Fibroblast of pulmonary artery (primary cell): ENCODE data around the gene CD2AP.
"Not testable (repeated sequence)": the region's sequence is repeated elsewhere in the genome, so short reads cannot be mapped to it uniquely, and the experiment has no call there.

Source experiments
- DNase-seq: peaks from one replicate; pipeline ENCODE4 v3.0.0-alpha.2; 2010; ENCODE audit warnings: low read depth
- H3K4me3 ChIP-seq: replicated peaks from 2 replicates; pipeline ENCODE4 v1.5.1; 2011; ENCODE audit warnings: low read depth, mild to moderate bottlenecking, control low read depth, low read length, moderate library complexity
- TF ChIP-seq, protein P1 (sequence below): IDR thresholded peaks from 2 replicates; pipeline ENCODE4 v1.5.1; 2011; ENCODE audit warnings: mild to moderate bottlenecking, control low read depth, low read length, inconsistent platforms; ENCODE audit errors: missing control alignments

Gene CD2AP

DNA sequence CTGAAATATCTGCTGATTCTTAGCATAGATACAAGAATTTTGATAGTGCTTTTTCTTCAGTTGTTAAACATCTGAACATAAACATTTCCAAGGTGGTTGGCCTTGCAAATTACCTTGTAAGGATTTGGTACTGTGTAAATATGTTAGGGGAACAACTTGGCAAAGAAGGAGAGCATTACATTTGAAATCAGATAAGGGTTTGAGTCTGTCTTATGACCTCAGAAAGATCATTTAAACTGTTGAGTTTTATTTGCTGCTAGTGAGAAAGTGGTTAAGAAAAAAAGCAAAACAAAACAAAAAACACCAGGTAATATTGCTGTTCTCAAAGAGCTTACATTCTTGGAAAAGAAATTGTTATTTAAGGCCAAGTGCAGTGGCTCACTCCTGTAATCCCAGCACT is 56.5 kb downstream of the CD2AP start:
- TF ChIP-seq, protein P1, sequence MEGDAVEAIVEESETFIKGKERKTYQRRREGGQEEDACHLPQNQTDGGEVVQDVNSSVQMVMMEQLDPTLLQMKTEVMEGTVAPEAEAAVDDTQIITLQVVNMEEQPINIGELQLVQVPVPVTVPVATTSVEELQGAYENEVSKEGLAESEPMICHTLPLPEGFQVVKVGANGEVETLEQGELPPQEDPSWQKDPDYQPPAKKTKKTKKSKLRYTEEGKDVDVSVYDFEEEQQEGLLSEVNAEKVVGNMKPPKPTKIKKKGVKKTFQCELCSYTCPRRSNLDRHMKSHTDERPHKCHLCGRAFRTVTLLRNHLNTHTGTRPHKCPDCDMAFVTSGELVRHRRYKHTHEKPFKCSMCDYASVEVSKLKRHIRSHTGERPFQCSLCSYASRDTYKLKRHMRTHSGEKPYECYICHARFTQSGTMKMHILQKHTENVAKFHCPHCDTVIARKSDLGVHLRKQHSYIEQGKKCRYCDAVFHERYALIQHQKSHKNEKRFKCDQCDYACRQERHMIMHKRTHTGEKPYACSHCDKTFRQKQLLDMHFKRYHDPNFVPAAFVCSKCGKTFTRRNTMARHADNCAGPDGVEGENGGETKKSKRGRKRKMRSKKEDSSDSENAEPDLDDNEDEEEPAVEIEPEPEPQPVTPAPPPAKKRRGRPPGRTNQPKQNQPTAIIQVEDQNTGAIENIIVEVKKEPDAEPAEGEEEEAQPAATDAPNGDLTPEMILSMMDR, result no peak
- DNase-seq, result no peak
- no peak overlapping the region for H3K4me3 ChIP-seq

DNA sequence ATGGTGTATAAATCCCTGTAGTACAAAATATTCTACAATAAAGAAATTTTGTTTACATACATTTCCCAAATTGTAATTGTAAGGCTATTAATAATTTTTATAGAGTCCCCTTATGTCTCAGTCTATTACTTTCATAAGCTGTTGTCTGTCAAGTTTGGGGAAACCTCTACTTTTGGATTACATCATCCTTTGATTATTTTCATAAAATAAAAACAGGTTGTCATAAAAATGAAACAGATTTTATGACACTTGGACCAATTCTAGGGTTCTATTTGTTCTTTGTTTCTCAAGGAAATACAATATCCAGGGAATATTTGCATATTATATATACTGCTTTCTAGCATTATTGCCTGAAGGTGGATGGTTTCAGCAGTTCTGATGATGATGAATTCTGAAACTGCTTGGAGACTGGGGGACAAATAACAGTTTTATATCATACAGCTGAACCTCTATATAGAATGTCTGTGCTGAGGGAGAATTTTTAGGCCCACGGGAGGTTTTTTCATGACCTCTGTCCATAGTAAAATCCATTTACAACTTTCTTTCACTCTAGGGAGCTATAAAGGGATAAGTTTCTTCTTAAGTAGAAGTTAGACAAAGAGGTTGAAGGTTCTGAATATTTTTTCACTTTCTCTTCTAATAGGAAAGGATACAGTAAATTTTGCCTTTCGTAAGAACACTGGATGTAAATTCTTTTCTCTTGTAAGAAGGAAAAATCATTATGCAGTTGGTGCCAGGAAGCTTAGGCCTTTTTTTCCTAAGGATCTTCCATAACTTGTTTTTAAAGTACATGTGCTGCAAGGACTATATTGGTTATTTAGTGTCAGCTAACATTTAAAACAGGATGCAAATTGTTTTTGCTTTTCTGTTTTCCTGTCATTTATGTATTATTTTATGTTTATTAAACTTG is 58.0 kb downstream of the CD2AP start:
- H3K4me3 ChIP-seq, result no peak overlapping the region
- TF ChIP-seq, protein P1, result no peak
- DNase-seq, result no peak

DNA sequence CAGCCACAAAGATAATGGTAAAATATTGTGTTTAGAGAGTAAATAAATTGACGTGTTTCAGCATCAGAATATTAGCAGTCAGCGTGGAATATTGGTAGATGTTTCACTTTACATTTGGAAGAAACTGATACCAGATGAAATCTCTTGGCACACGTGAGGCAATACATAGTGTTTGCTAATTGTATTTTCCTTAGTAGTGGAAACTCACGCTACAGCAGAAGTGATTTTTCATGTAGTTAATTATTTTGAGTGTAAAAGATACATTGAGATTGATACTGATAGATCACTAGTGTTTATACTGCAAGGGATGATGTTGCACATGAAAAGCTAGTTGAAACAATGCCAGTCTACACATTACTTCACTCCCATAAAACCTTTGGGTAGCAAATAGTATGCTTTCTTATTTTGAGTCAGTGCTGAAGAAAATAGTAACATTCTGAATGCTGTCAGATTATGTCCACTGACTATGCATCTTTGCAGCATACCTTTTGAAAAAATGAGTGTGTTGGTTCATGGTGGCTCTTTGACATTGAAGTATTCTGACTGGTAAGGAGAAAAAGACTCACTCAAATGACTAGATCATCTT is 59.3 kb downstream of the CD2AP start:
- DNase-seq, result no peak
- H3K4me3 ChIP-seq, result no peak overlapping the region
- TF ChIP-seq, protein P1, result no peak

DNA sequence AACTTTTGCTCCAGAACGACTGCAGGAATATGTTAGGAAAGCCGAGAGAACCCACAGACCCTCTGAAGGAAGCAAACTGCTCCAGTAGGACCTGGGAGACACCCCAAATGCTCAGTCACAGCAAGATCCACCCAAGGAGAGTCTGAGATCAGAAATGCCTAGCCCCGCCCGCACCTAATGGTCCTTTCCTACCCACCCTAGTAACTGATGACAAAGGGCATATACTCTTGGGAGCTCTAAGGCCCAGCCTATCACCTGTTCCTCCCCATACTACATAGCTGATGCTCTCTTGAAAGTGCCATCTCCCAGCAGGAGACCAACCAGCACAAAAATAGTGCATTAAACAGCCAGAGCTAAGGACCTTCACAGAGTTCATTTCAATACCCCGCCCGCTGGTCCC is 67.6 kb downstream of the CD2AP start:
- TF ChIP-seq, protein P1, result no peak
- DNase-seq, result no peak
- no peak overlapping the region for H3K4me3 ChIP-seq

DNA sequence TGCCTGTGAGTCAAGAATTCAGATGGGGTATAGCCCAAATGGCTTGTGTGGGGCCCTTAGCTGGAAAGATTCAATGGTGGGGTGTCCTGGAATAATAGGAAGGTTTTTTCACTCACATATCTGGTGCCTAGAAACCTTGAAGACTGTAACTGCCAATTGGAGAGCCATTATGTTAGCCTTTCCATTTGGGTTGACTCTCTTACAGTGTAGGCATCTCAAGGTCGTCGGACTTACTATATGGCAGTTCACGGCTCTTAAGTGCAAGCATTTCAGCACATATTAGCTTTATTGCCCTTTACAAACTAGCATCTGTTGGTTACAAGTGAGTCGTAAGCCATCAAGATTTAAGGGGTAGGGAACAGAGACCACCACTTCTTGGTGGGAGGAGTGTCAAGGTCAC is 74.1 kb downstream of the CD2AP start:
- no peak overlapping the region for H3K4me3 ChIP-seq
- TF ChIP-seq, protein P1, result no peak
- DNase-seq, result no peak

DNA sequence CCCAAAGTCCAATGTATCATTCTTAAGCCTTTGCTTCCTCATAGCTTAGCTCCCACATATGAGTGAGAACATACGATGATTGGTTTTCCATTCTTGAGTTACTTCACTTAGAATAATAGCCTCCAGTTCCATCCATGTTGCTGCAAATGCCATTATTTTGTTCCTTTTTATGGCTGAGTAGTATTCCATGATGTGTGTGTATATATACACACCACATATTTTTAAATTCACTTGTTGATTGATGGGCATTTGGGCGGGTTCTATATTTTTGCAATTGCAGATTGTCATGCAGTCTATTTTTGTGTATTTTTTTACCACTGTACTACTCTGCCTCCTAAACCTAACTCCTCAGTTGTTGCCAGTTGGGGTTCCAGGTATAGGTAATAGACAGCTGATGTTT is 74.7 kb downstream of the CD2AP start:
- TF ChIP-seq, protein P1, result no peak
- no peak overlapping the region for H3K4me3 ChIP-seq
- DNase-seq, result no peak

DNA sequence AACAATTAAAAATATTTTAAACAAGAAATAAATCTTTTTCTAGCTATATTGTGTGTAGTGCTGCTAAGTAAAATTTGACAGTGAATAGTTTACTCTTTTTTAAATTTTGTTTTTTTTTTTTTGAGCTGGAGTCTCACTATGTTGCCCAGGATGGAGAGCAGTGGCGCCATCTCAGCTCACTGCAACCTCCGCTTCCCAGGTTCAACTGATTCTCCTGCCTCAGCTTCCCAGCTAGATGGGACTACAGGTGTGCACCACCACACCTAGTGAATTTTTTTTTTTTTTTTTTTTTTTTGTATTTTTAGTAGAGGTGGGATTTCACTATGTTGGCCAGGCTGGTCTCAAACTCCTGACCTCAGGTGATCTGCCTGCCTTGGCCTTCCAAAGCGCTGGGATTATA is 75.7 kb downstream of the CD2AP start:
- not testable (repeated sequence) for DNase-seq, H3K4me3 ChIP-seq

DNA sequence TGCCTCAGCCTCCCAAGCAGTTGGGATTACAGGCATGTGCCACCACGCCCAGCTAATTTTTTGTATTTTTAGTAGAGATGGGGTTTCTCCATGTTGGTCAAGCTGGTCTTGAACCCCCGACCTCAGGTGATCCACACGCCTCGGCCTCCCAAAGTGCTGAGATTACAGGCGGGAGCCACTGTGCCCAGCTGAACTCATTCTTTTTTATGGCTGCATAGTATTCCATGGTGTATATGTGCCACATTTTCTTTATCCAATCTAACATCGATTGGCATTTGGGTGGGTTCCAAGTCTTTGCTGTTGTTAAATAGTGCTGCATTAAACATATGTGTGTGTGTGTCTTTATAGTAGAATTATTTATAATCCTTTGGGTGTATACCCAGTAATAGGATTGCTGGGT is 78.9 kb downstream of the CD2AP start:
- not testable (repeated sequence) for DNase-seq

More for the DNA sequence above, 78.9 kb downstream of the CD2AP start:
- H3K4me3 ChIP-seq, result not testable (repeated sequence)
